NB4 (cell line): Measurements from ENCODE around the gene CLTA.

Experiments
- MYC ChIP-seq: IDR thresholded peaks from 2 replicates; pipeline ENCODE4 v1.6.1; 2011; ENCODE audit warnings: low read depth, low read length
- POLR2A ChIP-seq: IDR thresholded peaks from 2 replicates; pipeline ENCODE4 v1.6.1; 2011; ENCODE audit warnings: mild to moderate bottlenecking; ENCODE audit not compliant: insufficient read length; ENCODE audit errors: extremely low read depth
- TF ChIP-seq, protein P1 (sequence below): IDR thresholded peaks from one replicate; pipeline ENCODE4 v1.5.1; 2012; ENCODE audit warnings: low read depth, low read length

DNA sequence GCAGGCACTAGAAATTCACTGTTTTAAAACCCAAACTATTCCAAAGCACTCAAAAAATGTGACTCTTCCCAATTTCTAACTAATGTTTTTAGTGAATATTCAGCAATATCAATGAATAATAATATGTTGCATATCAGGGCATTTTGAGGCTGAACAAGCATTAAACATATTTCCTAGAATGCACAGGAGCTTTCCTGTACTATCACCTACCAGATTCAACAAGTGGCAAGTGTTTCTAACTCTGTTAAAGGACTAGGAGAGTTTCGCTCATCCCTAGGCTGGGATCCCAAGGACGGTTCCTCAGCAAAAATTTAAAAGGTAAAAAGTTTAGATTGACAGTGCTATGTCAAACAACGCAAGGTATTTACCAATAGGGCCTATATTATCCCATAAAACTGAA, 46.5 kb downstream of the CLTA start:
- TF ChIP-seq, protein P1, sequence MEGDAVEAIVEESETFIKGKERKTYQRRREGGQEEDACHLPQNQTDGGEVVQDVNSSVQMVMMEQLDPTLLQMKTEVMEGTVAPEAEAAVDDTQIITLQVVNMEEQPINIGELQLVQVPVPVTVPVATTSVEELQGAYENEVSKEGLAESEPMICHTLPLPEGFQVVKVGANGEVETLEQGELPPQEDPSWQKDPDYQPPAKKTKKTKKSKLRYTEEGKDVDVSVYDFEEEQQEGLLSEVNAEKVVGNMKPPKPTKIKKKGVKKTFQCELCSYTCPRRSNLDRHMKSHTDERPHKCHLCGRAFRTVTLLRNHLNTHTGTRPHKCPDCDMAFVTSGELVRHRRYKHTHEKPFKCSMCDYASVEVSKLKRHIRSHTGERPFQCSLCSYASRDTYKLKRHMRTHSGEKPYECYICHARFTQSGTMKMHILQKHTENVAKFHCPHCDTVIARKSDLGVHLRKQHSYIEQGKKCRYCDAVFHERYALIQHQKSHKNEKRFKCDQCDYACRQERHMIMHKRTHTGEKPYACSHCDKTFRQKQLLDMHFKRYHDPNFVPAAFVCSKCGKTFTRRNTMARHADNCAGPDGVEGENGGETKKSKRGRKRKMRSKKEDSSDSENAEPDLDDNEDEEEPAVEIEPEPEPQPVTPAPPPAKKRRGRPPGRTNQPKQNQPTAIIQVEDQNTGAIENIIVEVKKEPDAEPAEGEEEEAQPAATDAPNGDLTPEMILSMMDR, result no peak
- TF ChIP-seq POLR2A, result no peak
- TF ChIP-seq MYC, result no peak
